Measurements from ENCODE around the gene PLEKHA1. TPM values are rescaled to one million over a fixed set of nuclear protein-coding genes. Genes with fewer than 3 reads are reported as not detected.

The PLEKHA1 gene
- total RNA-seq, 1 donor from 2014 or later: 32.3 TPM

GRCh38 chr10:122475591-122476332, 101.3 kb downstream of the PLEKHA1 start:
- DNase-seq (ENCODE audit: low spot score): peak; percentile 25

- DNase-seq (ENCODE audit: low spot score): peak; percentile 71
These were observed 101.8 kb downstream of the PLEKHA1 start for GRCh38 chr10:122476333-122476695.

- DNase-seq (ENCODE audit: low spot score): peak; percentile 4
These were observed 102.9 kb downstream of the PLEKHA1 start for GRCh38 chr10:122477436-122477835.

GRCh38 chr10:122478971-122479370, 104.5 kb downstream of the PLEKHA1 start:
- DNase-seq (ENCODE audit: low spot score): no peak

- DNase-seq (ENCODE audit: low spot score): no peak
These were observed 105.8 kb downstream of the PLEKHA1 start for GRCh38 chr10:122480146-122480833.

GRCh38 chr10:122481296-122482056, 107.0 kb downstream of the PLEKHA1 start:
- DNase-seq (ENCODE audit: low spot score): no peak

Other genes starting within 250 kb of the PLEKHA1 start
- not detected for gene BTBD16, start 103.4 kb upstream of the PLEKHA1 start, total RNA-seq (ENCODE audit: insufficient read depth, low replicate concordance)
- not detected for gene ARMS2, start 79.9 kb downstream of the PLEKHA1 start, total RNA-seq (ENCODE audit: insufficient read depth, low replicate concordance)
- 401 TPM for gene HTRA1, start 86.8 kb downstream of the PLEKHA1 start, total RNA-seq (ENCODE audit: insufficient read depth, low replicate concordance)
- gene DMBT1, start 186.0 kb downstream of the PLEKHA1 start, total RNA-seq (ENCODE audit: insufficient read depth, low replicate concordance): 0.24 TPM